ENCODE data around the gene SDHA.
"Not testable (repeated sequence)": the region's sequence is repeated elsewhere in the genome, so short reads cannot be mapped to it uniquely, and the experiment has no call there.

Gene SDHA

GRCh38 chr5:222951-223715, 5.0 kb downstream of the SDHA start:
- DNase-seq = not testable (repeated sequence)

- no peak for DNase-seq
Measured at GRCh38 chr5:223791-224190, 5.7 kb downstream of the SDHA start.

DNA sequence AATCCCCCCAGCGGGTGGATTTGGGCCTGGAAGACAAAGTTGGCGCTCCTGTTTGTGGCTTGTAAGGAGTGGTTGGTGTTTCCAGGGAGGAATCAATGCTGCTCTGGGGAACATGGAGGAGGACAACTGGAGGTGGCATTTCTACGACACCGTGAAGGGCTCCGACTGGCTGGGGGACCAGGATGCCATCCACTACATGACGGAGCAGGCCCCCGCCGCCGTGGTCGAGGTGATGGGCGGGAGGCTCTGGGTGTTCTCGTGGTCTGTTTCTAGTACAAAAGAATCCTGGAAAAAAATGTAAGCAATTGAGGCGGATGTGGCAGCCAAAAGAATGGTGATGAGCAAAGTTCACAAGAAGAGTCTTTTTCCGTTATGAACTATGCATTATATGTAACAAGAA, 7.2 kb downstream of the SDHA start:
- DNase-seq = no peak

GRCh38 chr5:227375-227774, 9.3 kb downstream of the SDHA start:
- not testable (repeated sequence) for DNase-seq

GRCh38 chr5:228886-229285, 10.8 kb downstream of the SDHA start:
- no peak for DNase-seq

GRCh38 chr5:230711-231110, 12.6 kb downstream of the SDHA start:
- no peak for DNase-seq

GRCh38 chr5:231661-232060, 13.5 kb downstream of the SDHA start:
- DNase-seq = no peak

- not testable (repeated sequence) for DNase-seq
Measured at GRCh38 chr5:233426-233825, 15.3 kb downstream of the SDHA start.

DNA sequence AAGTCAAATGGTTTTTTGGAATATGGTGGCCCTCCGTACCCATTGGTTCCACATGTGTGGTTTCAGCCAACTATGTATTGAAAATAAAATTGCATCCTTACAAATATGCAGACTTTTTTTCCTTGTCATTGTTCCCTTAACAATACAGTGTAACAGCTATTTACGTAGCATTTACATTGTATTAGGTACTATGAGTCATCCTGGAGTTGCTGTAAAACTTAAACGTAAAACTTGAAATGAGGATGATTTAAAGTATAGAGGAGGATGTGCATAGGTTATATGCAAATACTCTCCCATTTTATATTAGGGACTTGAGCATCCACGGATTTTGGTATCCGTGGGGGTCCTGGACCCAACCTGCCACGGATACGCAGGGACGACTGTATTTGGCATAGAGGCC, 16.3 kb downstream of the SDHA start:
- no peak for DNase-seq

DNA sequence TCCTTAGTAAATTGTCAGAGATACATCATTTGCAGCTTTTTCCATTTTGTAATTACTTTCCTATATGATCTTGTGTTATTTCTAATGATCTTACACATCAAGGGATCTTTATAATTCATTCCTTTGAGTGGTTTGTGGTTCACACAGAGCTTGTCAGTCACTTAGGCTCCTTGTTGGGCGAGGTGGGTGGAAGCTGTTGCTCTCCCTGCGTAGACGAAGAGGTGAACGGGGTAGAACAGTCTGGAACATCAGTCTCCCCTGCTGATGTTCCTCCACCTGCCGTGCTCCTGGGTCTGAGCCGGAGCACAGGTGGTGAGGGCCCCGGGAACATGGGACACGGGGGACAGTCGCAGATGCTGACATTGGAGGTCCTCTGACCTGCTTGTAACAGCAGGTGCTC, 17.4 kb downstream of the SDHA start:
- not testable (repeated sequence) for DNase-seq

DNA sequence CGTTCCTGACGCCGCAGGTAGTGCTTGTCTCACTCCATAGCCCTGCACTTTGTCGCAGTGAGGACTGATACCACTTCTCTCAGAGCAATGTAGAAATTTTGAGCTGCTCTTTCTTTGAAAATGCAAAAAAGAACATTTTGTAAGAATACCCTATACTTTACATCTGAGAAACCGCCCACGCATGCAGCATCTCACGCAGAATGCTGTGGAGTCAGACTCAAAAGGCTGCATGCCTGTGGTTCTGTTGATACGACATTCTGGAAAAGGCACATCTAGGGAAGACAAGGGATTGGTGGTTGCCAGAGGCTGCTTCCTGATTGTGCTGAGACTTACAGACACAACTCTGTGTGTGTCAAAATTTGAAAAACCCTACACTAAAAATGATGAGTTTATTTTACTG, 19.8 kb downstream of the SDHA start:
- not testable (repeated sequence) for DNase-seq

- DNase-seq = not testable (repeated sequence)
Measured at GRCh38 chr5:240550-240949, 22.4 kb downstream of the SDHA start.

- DNase-seq = not testable (repeated sequence)
Measured at GRCh38 chr5:241045-241669, 23.0 kb downstream of the SDHA start.

GRCh38 chr5:243683-244367, 25.7 kb downstream of the SDHA start:
- not testable (repeated sequence) for DNase-seq

DNA sequence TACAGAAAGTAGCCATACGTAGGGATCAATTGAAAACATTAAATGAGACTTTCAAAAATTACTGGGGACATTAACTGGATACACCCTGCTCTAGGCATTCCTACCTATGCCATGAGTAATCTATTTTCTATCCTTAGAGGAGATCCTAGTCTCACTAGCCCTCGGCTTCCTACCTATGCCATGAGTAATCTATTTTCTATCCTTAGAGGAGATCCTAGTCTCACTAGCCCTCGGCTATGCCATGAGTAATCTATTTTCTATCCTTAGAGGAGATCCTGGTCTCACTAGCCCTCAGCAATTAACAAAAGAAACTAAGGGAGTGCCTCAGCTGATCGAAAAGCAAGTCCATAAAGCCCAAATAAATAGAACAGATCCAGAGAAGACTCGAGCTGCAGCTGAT, 27.6 kb downstream of the SDHA start:
- not testable (repeated sequence) for DNase-seq

DNA sequence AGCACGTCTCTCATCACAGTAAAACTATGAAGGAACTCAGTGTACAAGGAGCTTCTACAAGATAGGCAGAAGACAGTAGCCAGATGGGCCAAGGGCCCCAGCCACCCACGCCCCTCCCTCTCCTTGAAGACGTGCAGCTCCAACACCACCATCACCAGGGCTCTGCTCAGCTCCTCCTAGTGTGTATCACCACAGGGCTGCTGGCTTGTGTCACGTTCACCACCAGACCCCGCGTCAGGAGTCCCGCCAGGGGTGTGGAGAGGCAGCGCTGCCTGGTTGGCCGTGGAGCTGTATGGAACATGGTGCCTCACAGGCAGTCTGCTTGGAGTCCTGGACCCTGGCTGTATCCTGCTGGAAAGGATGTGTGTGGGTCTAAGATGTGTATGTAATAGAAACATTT, 32.3 kb downstream of the SDHA start:
- not testable (repeated sequence) for DNase-seq

- not testable (repeated sequence) for DNase-seq
Measured at GRCh38 chr5:251016-251415, 32.9 kb downstream of the SDHA start.

- DNase-seq = not testable (repeated sequence)
Measured at GRCh38 chr5:251538-251937, 33.4 kb downstream of the SDHA start.

DNA sequence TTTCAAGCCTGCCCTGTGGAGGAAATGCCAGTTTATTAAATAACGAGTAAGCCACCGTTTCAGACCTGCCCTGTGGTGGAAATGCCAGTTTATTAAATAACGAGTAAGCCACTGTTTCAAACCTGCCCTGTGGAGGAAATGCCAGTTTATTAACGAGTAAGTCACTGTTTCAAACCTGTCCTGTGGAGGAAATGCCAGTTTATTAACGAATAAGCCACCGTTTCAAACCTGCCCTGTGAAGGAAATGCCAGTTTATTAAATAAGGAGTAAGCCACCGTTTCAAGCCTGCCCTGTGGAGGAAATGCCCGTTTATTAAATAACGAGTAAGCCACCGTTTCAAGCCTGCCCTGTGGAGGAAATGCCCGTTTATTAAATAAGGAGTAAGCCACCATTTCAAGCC, 33.9 kb downstream of the SDHA start:
- DNase-seq = not testable (repeated sequence)

DNA sequence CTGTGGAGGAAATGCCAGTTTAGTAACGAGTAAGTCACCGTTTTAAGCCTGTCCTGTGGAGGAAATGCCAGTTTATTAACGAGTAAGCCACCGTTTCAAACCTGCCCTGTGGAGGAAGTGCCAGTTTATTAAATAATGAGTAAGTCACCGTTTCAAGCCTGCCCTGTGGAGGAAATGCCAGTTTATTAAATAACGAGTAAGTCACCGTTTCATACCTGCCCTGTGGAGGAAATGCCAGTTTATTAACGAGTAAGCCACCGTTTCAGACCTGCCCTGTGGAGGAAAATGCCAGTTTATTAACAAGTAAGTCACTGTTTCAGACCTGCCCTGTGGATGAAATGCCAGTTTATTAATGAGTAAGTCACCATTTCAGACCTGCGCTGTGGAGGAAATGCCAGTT, 34.4 kb downstream of the SDHA start:
- DNase-seq = no peak

DNA sequence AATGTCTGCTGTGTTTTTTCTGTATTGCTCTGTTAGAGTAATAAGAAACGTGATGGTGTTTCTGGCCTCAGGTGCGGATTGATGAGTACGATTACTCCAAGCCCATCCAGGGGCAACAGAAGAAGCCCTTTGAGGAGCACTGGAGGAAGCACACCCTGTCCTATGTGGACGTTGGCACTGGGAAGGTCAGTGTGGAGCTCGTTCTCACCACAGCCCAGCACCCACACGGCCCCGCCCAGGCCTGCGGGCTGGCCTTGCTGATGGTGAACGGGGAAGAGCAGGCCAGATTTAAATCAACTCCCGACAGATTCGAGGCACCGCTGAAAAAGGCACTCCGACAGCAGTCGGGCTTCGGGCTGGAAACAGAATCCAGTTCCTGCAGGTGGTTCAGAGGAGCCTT, 36.2 kb downstream of the SDHA start:
- not testable (repeated sequence) for DNase-seq

DNA sequence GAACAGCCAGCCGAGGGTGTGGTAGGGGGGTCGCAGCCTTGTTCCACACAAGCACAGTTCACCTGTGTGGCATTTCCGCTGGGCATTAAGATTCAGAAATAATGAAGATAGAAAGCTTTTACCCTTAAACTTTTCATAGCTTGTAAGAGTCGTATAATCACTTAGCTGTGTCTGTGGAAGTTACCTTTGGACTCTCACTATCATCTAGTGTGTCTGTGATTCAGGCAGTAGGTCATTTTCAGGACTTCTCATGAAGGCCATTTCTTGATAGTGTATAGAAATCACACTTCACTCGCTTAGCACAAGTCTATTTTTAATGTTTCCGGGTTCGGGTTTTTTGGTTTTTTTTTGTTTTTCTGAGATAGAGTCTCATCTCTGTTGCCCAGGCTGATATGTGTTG, 37.0 kb downstream of the SDHA start:
- DNase-seq = not testable (repeated sequence)

DNA sequence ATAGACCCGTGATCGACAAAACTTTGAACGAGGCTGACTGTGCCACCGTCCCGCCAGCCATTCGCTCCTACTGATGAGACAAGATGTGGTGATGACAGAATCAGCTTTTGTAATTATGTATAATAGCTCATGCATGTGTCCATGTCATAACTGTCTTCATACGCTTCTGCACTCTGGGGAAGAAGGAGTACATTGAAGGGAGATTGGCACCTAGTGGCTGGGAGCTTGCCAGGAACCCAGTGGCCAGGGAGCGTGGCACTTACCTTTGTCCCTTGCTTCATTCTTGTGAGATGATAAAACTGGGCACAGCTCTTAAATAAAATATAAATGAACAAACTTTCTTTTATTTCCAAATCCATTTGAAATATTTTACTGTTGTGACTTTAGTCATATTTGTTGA, 38.2 kb downstream of the SDHA start:
- not testable (repeated sequence) for DNase-seq

DNA sequence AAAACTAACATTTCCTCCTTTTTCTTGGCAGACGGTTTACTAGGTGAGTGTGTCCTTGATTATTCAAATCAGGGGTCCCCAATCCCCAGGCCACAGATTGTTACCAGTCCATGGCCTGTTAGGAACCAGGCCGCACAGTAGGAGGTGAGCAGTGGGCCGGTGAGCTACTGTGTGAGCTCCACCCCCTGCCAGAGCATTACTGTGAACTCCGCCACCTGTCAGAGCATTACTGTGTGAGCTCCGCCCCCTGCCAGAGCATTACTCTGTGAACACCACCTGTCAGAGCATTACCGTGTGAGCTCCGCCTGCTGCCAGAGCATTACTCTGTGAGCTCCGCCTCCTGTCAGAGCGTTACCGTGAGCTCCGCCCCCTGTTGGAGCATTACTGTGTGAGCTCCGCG, 39.0 kb downstream of the SDHA start:
- no peak for DNase-seq
